SK-N-MC (cell line): Measurements from ENCODE around the gene DGKB.

Experiments
- EZH2 ChIP-seq: fragments of 200-600 bp; sonication (generic); IDR thresholded peaks from one replicate; pipeline ENCODE4 v1.6.1; 2017; ENCODE audit warnings: antibody characterized with exemption
- FOXP2 ChIP-seq: optimal IDR thresholded peaks from 2 replicates; pipeline ENCODE3; 2011; ENCODE audit warnings: mild to moderate bottlenecking, moderate library complexity; ENCODE audit not compliant: insufficient read depth; ENCODE audit errors: extremely low read length, control extremely low read depth
- POLR2AphosphoS5 ChIP-seq: IDR thresholded peaks from 2 replicates; pipeline ENCODE4 v1.6.1; 2012; ENCODE audit warnings: mild to moderate bottlenecking, low read depth, low read length, borderline replicate concordance

DNA sequence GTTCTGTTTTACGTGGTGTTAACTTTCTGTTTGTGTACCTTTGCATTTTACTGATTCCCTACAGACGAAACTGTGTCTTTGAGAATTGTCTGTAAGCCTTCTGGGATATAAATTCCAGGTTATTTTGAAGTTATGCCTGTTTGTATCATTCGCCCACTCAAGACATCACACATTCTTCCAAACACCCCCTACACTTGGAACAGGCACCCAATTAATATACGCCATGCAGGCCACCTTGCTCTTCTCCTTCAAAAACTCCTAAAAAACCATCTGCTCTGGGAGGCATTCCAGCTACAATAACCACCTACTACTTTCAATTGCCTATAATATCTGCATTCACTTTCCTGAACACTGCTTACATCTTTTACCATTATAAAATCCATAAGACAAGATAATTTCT lies 453.3 kb downstream of the DGKB start:
- TF ChIP-seq EZH2 (no peak), POLR2AphosphoS5 (no peak), FOXP2 (no peak)
